GM19238 (cell line): ENCODE results near the gene LRRIQ1.
"Not testable (repeated sequence)": the region's sequence is repeated elsewhere in the genome, so short reads cannot be mapped to it uniquely, and the experiment has no call there.

Experiments used
- DNase-seq: peaks from one replicate; pipeline ENCODE4 v3.0.0; 2011; ENCODE audit warnings: low spot score; ENCODE audit not compliant: insufficient read length

LRRIQ1 gene

DNA sequence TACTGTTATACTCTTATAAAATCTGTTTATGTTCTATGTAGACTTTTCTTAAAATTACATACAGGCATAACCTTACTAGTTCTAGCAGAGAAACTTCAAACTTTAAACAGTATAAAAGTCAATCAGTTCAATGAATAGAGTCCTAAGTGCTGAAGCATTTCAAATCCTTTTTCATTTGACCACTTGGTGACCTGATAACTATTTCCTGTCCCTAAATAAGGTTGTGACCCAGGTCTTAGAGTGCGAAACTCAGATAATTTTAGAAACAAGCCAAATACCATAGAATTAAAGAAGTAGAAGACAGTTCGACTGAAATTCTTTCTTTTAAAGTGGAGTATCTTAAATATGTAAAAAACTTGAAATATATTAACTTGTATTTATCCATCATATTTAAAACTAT, 147.7 kb downstream of the LRRIQ1 start:
- no peak for DNase-seq

DNA sequence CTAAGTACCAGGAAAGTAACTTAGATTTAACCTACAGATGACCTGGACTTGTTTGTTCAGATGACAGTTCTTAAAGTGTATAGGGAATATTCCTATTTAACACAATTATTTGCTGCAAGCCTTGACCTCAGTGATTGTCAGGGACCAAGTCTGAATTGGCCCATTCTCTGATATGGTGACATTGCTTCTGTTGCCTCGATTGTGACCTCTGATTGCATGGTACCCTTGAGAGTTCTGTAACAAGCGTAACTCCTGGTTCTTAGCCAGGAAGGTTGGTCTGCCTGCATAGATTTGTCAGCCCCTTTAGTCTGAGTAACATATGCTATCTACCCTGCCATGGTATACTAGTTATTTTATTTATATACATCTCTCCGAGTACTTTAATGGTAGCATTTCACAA, 150.1 kb downstream of the LRRIQ1 start:
- no peak for DNase-seq

GRCh38 chr12:85188619-85189018, 152.5 kb downstream of the LRRIQ1 start:
- no peak for DNase-seq

DNA sequence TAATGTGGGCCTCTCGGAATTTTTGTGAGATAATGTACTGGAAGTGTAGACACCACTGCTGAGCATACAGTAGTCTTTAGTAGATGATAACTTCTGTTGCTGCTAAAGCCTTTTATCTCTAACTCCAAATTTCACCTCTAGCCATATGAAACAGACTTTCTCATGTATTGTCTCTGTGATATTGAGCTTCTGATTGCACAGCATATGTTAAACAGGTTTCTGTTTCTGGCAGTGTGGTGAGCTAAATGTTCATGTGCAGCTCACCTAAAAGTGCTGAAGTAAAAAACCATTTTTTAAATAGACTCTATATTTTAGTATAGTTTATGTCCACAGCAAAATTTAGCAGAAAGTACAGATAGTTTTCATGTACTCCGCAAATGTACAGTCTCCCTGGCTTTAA, 154.6 kb downstream of the LRRIQ1 start:
- no peak for DNase-seq

GRCh38 chr12:85203809-85204208, 167.7 kb downstream of the LRRIQ1 start:
- not testable (repeated sequence) for DNase-seq

GRCh38 chr12:85206543-85206942, 170.4 kb downstream of the LRRIQ1 start:
- DNase-seq: no peak

GRCh38 chr12:85224339-85224738, 188.2 kb downstream of the LRRIQ1 start:
- not testable (repeated sequence) for DNase-seq

GRCh38 chr12:85225501-85225900, 189.3 kb downstream of the LRRIQ1 start:
- DNase-seq: no peak

DNA sequence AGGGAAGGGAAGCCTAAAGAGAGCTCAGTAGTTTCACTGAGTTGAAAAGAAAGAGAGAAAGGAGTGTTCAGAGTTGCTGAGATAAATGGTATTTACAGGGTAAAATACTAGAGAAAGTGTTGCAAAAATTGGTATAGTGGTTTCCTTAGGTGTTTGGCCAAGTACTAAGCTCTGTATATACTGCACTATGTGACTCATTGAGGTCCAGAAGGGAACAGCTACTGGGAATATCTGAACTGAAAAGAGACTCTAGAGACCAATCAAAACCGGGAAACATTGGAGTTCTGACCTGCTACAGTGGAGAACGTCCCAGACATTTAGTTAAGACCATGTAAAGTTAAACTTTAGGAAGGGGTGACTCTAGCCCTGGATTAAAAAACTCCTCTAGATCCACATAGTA, 201.2 kb downstream of the LRRIQ1 start:
- no peak for DNase-seq

GRCh38 chr12:85244561-85244960, 208.4 kb downstream of the LRRIQ1 start:
- no peak for DNase-seq

GRCh38 chr12:85253853-85254252, 217.7 kb downstream of the LRRIQ1 start:
- DNase-seq: no peak

DNA sequence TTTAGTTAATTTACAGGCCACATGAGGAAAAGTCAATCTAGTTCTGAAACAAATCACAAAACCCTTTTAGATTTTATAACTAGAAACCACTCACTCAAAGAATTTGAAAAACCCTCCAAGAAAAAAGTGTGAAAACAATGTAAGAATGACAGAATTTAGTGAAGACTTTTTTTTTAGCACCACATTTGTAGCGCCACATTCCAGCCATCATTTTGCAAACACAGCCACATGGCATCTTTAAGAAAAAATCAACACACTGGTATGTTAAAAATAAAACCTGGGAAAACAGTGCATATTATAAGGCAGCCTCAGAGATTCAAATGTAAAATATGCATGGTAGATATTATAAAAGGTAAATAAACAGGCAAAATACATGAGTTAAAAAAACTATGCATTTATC, 221.5 kb downstream of the LRRIQ1 start:
- DNase-seq: no peak

DNA sequence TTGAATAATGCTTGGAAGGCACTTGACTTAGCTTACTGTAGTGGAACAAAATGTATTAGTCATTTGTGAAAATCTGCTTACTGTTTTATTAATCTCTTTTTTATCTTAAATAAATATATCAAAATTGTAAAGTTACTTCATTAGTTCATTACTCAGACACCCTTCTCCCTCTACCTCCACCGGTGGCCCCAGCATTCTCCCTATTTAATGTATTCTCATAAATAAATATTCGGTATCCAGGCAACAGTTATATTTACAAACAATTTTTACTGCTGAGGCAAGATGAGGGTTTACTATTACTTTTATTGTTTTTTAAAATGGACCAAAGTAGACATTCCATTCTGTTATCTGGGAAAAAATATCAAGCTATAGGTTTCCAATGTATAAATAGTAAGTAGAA, 224.3 kb downstream of the LRRIQ1 start:
- DNase-seq: no peak

DNA sequence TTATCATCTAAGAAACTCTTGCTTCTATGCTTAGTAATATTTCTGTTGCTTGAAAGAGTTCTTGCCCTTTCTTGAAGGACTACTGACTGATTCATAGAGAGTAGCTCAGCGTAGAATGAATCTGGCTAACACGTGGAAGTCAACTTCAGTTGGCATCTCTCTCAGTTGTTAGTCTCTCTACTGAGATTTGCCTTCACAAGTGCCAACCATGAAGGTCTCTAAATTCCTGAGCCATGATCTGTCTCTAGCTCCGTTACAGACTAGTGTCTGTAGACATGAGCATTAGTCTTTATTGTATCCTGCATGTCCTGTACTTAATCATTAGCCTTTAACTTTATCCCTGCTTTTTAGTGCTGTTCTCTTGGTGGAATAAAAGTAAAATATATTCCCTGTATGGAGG, 224.7 kb downstream of the LRRIQ1 start:
- DNase-seq: no peak

DNA sequence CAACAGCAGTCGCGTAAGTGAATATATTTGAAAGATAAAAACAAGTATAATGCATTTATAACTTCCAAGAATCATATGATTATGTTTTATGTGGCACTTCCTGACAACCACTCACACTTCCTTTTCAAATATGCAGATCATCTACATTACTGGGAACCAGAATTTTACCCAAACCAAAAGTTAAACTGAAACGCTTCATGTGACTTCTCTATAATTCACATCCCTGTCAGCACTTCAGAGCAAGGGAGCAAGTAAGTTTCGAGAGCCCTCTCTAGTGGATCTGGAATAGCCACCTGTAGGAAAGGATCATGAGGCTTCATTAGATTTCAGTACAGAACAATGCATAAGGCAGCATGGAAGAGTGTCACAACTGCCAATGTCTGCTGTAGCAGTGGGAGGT, 230.2 kb downstream of the LRRIQ1 start:
- no peak for DNase-seq

GRCh38 chr12:85273381-85274314, 237.5 kb downstream of the LRRIQ1 start:
- DNase-seq: no peak

- no peak for DNase-seq
These were observed 238.1 kb downstream of the LRRIQ1 start for GRCh38 chr12:85274315-85274651.

DNA sequence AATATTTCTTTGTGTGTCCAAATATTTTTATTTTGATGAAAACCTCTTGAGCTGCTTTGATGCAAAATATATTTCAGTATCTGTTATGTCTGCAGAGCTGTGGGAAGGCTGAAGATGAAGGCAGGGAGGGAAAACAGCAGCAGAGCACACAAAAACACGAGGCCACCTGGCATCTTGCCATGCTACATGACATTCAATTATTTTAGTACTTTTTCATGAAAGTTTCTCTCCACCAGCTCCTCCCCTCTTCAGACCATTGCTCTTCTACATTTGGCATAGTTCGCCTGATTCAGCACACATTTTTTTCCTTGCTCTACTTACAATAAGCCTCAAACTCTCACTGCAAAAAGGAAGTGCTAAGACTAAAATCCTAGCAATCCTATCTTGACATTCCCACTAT, 239.2 kb downstream of the LRRIQ1 start:
- no peak for DNase-seq

- no peak for DNase-seq
These were observed 241.0 kb downstream of the LRRIQ1 start for GRCh38 chr12:85277191-85277590.

GRCh38 chr12:85277900-85278597, 241.9 kb downstream of the LRRIQ1 start:
- DNase-seq: no peak

DNA sequence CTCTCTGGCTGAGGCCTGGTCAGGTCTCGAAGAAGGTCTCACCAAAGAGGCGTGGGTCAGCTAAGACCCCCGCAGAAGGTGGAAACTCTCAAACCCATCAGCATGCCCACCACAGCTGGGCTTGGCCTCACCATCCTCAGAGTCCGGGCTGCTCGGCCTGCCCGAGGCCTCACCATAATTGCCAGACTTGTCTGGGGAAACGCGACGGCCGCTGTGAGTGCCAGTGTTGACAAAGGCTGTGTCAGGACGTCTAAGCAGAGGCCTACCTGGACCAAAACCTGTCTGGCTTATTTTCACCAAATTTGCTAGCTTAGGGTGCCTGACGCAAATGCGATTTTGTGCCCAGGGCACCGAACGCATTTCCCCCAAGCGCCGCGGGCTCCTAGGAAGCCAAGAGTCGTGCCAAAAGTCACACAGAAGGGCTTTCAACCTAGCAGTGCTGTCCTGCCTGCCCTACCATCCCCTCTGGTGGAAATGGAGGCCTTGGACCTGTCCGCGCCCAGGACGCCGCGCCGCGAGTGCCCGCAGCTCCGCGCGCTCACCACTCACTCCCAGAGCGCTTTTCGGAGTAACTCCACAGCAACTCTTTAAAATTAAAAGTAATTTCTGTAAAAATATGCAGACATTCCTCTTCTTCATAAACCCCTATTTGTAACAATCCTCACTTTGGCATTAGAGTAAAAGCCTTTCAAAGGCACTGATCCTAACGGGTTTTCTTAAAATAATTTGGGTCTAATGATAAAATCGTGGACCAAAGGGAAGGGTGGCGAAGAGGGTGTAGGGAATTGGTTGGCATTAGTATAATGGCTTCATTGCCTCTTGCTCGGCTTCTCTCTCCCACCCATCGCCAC, 242.7 kb downstream of the LRRIQ1 start:
- no peak for DNase-seq
